ENCODE data around the gene TTLL3. TPM values are rescaled to one million over a fixed set of nuclear protein-coding genes. Genes with fewer than 3 reads are reported as not detected.
"Not testable (repeated sequence)": the region's sequence is repeated elsewhere in the genome, so short reads cannot be mapped to it uniquely, and the experiment has no call there.

TTLL3 gene
- total RNA-seq, 1 donor from 2014 or later: 37.3 TPM

DNA sequence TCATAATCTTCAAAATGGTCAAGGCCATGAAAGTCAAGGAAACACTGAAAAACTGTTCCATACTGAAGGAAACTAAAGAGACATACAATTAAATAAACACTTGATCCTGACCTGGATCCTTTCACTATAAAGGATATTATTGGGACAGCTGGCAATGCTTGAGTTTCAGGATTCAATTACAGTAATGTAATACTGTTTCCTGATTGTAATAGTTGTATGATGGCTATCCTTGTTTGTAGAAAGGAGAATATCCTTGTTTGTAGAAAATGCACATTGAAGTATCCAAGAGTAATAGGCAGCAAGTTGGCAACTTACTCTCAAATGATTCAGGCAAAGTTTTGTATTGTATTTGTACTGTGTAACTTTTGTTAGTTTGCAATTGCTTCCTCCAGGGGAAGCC, 65.4 kb downstream of the TTLL3 start:
- Histone ChIP-seq H3K27me3 (no peaks in the 10 kb centered on the region), H3K9me3 (no peaks in the 10 kb centered on the region), H3K4me1 (no peaks in the 10 kb centered on the region), H3K4me3 (no peak overlapping the region), H3K36me3 (no peaks in the 10 kb centered on the region), H3K27ac (no peak overlapping the region)
- ATAC-seq (no peak), DNase-seq (no peak)
- TF ChIP-seq, protein P1, sequence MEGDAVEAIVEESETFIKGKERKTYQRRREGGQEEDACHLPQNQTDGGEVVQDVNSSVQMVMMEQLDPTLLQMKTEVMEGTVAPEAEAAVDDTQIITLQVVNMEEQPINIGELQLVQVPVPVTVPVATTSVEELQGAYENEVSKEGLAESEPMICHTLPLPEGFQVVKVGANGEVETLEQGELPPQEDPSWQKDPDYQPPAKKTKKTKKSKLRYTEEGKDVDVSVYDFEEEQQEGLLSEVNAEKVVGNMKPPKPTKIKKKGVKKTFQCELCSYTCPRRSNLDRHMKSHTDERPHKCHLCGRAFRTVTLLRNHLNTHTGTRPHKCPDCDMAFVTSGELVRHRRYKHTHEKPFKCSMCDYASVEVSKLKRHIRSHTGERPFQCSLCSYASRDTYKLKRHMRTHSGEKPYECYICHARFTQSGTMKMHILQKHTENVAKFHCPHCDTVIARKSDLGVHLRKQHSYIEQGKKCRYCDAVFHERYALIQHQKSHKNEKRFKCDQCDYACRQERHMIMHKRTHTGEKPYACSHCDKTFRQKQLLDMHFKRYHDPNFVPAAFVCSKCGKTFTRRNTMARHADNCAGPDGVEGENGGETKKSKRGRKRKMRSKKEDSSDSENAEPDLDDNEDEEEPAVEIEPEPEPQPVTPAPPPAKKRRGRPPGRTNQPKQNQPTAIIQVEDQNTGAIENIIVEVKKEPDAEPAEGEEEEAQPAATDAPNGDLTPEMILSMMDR (IDR thresholded peaks at IDR 0.05): no peak
- intact Hi-C loops (cut with DNase I): no loop called here

DNA sequence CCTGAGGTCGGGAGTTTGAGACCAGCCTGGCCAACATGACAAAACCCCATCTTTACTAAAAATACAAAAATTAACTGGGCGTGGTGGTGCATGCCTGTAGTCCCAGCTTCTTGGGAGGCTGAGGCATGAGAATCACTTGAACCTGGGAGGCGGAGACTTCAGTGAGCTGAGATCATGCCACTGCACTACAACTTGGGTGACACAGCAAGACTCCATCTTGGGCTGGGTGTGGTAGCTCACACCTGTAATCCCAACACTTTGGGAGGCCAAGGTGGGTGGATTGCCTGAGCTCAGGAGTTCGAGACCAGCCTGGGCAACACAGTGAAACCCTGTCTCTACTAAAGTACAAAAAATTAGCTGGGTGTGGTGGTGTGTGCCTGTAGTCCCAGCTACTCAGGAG, 66.2 kb downstream of the TTLL3 start:
- H3K9me3 ChIP-seq; H3K4me1 ChIP-seq; DNase-seq; intact Hi-C loops (cut with DNase I); H3K36me3 ChIP-seq; H3K27me3 ChIP-seq; H3K4me3 ChIP-seq; ATAC-seq; H3K27ac ChIP-seq: not testable (repeated sequence)

DNA sequence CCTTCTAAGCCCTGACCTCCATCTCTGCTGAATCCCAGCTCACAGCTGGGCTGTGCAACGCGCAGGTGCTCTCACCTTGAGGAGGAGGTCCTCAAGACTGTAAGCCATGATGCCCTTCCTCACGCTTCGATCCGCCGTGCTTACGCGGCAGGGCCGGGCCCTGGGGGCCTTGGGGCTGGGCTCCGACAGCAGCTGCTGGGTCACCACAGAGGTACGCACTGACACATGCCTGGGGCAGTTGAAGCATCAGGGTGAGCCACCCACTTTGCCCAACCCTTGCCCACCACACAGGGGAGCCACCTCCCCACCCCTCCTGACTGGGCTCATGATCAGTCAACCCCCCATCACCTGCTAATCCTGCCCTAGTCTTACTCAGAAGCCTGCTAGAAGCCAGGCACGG, 66.9 kb downstream of the TTLL3 start:
- no peak for ATAC-seq
- H3K4me3 ChIP-seq: no peak overlapping the region
- TF ChIP-seq, protein P1 (IDR thresholded peaks at IDR 0.05): no peak
- no peak for DNase-seq
- no peaks in the 10 kb centered on the region for H3K4me1 ChIP-seq
- no peak overlapping the region for H3K27ac ChIP-seq
- H3K9me3 ChIP-seq: no peaks in the 10 kb centered on the region
- no peaks in the 10 kb centered on the region for H3K36me3 ChIP-seq
- intact Hi-C loops (cut with DNase I): no loop called here
- H3K27me3 ChIP-seq: no peaks in the 10 kb centered on the region

DNA sequence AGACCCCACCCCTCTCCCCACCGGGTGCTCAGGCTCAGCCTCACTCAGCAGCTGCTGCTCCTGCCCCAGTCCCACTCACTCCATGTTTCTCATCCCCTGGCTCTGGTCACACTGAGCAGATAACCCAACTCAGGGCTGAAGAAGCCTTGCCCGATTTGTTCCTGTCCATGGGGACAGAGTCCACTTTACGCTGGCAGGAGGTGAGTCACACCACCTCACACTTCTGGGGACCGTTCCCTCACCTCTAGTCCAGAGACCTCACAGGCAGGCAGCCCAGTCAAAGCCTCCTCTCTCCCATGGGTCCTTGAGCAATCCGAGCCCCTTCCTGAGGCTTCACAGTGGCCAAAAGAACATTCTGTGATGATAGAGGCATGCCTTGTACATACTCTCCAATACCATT, 68.6 kb downstream of the TTLL3 start:
- TF ChIP-seq, protein P1 (IDR thresholded peaks at IDR 0.05): no peak
- Histone ChIP-seq H3K9me3 (no peaks in the 10 kb centered on the region), H3K4me3 (no peak overlapping the region), H3K36me3 (no peaks in the 10 kb centered on the region), H3K27me3 (no peaks in the 10 kb centered on the region), H3K27ac (no peak overlapping the region), H3K4me1 (no peaks in the 10 kb centered on the region)
- no peak for ATAC-seq
- DNase-seq: no peak
- intact Hi-C loops (cut with DNase I): no loop called here

DNA sequence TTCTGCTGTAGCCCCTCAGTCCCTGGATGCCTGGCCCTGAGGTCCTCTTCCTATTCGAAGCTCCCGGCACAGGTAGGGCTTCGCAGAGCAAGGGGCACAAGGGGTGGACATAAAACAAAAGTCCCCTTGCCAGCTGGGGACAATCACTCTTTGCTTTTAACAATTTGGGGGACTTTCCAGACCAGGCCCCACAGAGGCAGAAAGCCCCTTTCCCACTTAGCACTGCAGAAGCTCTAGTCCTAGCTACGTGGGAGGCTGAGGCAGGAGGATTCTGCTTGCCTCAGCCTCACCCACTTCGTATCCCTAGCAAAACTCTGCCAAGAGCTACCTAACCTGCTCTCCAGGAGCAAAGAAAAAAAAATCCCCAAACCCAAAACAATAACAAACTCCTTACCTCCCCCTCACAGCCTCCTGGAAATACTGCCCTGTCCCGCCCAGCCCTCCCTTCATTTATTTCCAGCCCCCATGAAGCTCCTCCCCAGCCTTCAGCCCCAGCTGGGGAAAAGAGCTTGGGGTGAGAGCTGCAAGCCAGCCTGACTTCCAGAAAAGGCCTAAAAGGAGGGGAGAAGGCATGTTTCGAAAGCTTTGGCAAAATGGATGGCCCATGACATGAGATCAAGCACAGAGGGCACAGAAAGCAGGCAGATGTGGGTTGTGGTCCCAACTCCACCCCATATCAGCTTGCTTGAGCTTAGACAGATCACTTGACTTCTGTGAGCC, 69.9 kb downstream of the TTLL3 start, which contains the start of gene CIDEC:
Gene CIDEC, minus strand, starts transcription at position 424 of the 720 bp plus-strand sequence. CDS start 1,767 bp downstream, outside the sequence.
- TF ChIP-seq, protein P1 (IDR thresholded peaks at IDR 0.05): no peak
- H3K36me3 ChIP-seq: no peaks in the 10 kb centered on the region
- no peak within 1 kb of the TSS for H3K27ac ChIP-seq
- H3K9me3 ChIP-seq: no peaks in the 10 kb centered on the region
- no peaks in the 10 kb centered on the region for H3K27me3 ChIP-seq
- H3K4me1 ChIP-seq: no peaks in the 10 kb centered on the region
- intact Hi-C loops (cut with DNase I): no loop called here
- DNase-seq: no peak
- ATAC-seq: no peak
- H3K4me3 ChIP-seq: no peak within 1 kb of the TSS

DNA sequence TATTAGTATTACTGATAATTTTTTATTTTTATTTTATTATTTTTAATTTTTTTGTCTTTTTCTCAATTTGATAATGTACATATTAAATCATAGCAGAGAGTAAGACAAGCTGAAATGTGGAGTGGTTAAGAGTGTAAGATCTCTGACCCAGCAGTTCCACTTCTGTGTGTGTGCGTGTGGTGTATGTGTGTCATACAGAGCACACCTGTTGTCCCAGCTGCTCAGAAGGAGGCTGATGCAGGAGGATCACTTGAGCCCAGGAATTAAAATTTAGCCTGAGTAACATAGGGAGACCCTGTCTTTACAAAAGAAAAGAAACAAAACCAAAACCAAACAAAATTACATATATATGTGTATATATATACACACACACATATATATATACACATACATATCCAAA, 71.4 kb downstream of the TTLL3 start:
- intact Hi-C loops (cut with DNase I): no loop called here
- DNase-seq: no peak
- no peaks in the 10 kb centered on the region for H3K9me3 ChIP-seq

More for the DNA sequence above, 71.4 kb downstream of the TTLL3 start:
- H3K36me3 ChIP-seq: no peaks in the 10 kb centered on the region
- H3K27me3 ChIP-seq: no peaks in the 10 kb centered on the region
- H3K27ac ChIP-seq: no peak overlapping the region
- H3K4me1 ChIP-seq: no peaks in the 10 kb centered on the region
- TF ChIP-seq, protein P1 (IDR thresholded peaks at IDR 0.05): no peak
- no peak for ATAC-seq
- no peak overlapping the region for H3K4me3 ChIP-seq

Data from upper lobe of right lung (tissue), 1 donor.